Measurements from ENCODE around the gene GAPDHS.

GAPDHS gene

GRCh38 chr19:35585848-35586247 lies 52.6 kb downstream of the GAPDHS start, which contains the start of gene PMIS2:
PMIS2 (plus strand) TSS chr19:35586173; CDS start chr19:35586260, 87 bp downstream.
- no peak for DNase-seq (ENCODE audit: low read depth in 2 of 2, low spot score in 1 of 2)

DNA sequence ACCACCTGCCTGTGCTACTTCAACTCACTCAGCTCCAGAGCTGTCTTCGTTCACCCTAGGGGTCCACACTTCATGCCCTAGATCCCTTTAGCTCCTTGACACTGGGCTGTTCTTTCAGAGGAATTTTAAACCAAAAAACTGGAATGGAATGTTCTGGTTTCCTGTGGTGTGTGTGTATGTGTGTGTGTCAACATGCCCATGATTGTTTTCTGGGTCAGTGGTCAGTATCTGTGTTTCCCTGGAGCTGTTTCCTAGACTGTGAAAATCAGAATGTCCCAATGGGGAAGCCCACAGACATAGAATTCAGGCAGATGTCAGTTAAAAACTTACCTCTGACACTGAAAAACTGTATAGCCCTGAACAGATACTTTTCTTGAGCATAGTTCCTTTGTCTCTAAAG lies 54.1 kb downstream of the GAPDHS start:
- no peak for DNase-seq (ENCODE audit: low read depth in 2 of 2, low spot score in 1 of 2)

GRCh38 chr19:35590875-35591274 lies 57.6 kb downstream of the GAPDHS start:
- no peak for DNase-seq (ENCODE audit: low read depth in 2 of 2, low spot score in 1 of 2)

DNA sequence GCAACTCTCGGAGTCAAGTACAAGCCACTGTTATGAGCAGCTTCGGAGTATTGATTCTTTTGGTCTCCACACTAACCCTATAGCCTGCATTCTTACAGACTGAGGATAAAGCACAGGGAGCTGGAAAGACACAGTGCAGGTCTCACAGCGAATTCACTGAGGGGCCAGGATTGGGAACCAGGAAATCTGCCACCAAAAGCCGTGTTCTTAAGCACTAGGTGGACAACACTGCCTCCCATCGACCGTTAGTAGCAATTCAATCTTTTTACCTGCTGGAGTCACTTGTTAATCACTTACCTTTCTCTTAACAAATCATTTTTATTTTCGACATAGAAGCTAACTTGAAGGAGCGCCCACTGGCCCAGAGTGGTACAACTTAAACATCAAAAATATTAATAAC lies 59.0 kb downstream of the GAPDHS start:
- DNase-seq (ENCODE audit: low read depth in 2 of 2, low spot score in 1 of 2) = no peak
